Stimulated activated CD4-positive, alpha-beta T cell treated with anti-CD3 and anti-CD28 coated beads, Interleukin-2, amount 100 ng/mL, for 24 hours (primary cell): ENCODE measurements around the gene RELA.

ENCODE experiments used
- DNase-seq, 2 donors: peaks; one replicate each; pipeline ENCODE4 v3.0.0-alpha.2; 2020

RELA gene

DNA sequence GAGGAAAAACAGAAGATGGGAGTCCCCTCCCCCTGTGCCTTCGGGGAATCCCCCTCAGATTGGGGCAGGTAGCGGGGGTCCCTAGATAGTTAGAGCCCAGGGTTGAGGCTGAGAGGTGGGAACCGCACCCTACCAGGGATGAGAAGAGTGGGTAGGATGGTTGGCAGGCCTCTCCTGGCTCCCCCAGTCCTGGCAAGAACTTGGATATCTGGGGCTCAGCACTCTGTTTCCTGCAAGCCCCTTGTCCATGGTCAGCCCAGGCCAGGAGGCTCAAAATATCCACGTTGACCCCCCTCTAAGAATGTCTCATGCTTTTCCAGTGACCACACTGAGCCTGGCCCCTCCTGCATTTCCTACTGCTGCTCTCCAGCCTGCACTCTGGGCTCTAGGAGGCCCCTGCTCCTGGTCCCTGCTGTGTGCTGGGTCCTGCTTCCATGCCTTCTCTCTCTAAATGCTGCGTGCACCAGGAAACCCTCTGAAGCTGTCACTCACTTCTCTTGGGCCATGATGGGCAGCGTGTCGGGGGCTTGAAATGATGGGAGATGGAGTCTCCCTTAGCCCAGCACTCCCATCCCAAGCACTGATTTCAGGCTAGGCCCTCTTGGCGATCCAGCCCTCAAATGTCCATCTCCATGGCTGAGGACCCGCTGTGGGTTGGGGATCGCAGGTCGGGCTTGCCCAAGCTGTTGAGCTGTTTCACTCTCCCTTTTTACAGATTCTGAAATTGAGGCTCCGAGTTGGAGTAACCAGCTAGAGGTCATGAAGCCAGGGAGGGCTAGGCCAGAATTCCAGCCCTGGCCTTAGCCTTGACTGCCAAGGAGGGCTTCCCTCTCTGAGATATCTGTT, 50.7 kb downstream of the RELA start:
- no peak for DNase-seq

DNA sequence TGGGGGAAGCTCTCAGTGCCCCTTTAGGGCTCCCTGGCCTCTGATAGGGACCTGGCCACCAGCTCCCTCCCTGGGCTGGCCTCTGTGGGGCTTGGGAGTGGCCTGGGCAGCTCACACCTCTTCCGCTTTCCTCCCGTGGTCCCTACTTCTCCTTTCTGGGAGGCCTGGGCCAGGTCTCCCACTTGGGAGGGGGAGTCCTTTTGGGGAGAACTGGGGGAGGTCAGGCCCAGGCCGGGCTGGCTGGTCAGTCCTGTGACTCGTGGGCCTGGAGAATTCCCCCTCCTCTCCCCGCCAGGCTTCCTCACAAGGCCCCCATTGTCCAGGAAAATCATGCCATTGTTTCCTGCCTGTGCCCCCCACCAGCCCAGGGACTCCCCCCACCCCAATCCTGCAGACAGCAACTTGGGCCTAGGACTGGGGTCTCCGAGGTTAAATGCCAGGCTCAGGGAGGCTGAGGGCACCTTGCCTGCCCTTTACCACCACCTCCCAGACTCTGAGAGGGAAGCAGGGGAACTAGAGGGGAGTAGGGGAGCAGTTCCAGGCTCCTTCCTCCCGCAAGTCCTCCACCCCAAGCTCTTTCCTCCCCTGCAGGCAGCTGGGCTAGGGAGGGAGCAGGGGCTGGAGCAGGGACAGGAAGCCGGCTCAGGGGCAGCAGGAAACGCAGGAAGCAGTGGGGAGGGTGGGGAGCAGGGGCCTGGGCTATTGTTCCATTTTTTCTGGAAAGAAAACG, 51.5 kb downstream of the RELA start:
- no peak for DNase-seq

DNA sequence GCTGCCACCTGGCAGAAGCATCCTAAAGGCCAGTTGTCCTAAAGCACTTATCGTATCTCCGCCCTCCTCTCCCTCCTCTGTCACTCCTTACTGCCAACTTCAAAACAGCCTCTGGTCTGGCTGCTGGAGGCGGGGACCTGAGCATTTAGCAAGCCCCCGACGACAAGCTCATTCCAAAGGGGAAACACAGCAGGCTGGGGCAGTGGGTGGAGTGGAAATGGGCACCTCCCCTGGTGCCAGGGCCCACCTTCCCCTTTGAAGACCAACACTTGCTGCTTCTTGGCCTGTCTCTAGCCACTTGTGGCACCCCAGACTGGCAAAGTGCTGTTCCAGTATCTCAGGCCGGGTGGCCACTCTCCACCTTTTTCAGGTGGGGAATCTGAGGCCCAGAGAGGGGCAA, 52.3 kb downstream of the RELA start:
- DNase-seq = no peak

DNA sequence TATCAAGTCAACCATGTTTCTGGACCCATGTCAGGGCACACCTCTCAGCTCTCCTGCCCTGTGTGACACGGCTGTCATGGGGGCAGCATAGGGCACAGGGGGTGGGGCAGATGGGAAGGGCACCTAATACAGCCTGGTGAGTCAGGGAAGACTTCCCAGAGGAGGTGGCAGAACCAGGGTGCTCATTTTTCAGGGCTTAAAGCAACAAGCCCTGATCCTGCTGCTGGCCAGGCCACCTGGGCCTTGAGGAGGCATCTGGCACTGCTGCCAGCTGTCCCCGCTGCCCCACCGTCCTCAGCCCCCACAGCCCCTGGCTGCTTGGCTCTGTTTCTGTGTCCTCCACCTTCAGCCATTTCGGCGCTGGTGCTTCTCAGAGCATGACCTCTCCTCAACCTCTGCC, 53.1 kb downstream of the RELA start:
- DNase-seq = no peak

DNA sequence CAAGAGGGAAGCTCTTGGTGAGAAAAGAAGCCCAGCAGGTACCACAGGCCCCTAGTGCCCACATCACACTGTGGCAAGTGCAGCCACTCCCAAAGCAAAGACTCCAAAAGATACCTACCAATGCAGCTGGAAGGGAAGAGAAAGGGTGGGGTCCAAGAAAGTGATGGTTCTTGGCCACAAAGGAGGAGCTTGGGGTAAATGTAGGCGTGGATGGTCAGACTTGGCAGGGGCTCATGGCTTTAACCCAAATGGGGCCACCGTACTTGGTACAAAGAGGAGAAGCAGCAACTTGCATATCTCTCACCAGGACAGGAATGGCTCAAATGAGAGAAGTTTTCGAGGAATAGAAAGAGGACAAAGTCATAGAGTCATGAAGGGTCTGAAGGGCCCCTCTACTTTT, 53.5 kb downstream of the RELA start:
- no peak for DNase-seq

DNA sequence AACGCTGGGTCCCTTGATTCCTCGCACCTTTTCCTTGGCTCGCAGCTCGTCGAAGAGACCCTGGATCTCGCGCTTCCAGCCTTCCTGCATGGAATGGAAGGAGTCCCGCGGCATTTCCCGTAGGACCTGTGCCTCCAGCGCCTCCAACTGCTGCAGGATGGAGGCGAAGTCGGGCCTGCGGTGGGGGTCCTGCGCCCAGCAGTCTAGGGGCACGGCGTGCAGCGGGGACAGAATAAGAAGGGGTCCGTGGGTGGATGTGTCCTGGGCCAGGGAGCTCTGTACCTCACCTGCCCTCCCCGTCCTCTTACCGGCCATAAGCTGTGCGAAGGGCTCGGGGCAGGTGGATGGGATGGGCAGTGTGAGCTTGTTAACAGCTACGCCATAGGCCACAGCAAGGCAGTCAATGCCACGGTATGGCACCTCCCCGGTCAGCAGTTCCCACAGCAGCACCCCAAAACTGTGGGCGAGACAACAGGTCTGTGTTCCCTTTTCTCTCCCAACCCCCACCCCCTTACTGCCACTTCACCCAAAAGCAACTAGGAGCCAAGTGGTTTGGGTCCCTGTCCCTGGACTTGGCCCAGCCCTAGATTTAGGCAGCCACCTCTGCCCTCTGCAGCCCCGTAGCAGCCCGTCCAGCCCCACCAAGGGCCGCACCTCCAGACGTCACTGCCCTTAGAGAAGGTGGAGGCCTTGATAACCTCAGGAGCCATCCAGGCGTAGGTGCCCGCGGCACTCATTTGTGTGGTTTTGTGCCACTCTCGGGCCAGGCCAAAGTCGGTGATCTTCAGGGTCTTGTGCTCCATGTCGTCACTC, 54.9 kb downstream of the RELA start:
- DNase-seq = no peak

GRCh38 chr11:65606876-65607613, 55.7 kb downstream of the RELA start:
- DNase-seq = no peak

- DNase-seq = no peak
Measured at GRCh38 chr11:65604258-65604657, 58.5 kb downstream of the RELA start.
